Activated CD4-positive, alpha-beta T cell treated with anti-CD3 and anti-CD28 coated beads, Interleukin-2, amount 50 U/mL, for 4 hours (primary cell): Measurements from ENCODE around the gene CCDC92B.

ENCODE experiments used
- DNase-seq, 2 experiments: peaks; one replicate each; pipeline ENCODE4 v3.0.0-alpha.2; 2020

The CCDC92B gene

DNA sequence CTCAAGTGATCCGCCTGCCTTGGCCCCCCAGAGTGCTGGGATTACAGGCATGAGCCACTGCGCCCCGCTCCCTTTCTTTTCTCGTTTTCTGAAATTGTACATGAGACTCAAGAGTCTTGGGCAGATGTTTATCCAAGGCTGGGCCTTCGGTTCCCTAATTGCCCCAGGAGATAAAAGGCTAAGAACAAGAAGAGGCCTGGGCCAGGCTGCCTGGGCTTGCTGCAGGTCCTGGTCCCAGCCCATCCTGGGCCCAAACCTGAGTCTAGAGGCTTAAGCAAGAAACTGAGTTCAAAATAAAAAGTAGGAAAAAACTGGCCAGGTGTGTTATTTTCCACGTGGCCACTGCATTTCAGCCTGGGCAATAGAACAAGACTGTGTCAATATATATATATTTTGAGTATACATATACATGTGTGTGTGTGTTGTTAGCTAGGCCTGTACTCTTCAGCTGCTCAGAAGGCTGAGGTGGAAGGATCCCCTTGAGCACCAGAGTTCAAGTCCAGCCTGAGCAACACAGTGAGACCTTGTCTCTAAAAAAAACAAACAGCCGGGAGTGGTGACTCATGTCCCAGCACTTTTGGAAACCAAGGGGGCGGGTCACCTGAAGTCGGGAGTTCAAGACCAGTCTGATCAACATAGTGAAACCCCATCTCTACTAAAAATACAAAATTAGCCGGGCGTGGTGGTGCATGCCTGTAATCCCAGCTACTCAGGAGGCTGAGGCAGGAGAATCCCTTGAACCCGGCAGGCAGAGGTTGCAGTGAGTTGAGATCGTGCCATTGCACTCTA, 31.1 kb downstream of the CCDC92B start:
- no peak for DNase-seq

DNA sequence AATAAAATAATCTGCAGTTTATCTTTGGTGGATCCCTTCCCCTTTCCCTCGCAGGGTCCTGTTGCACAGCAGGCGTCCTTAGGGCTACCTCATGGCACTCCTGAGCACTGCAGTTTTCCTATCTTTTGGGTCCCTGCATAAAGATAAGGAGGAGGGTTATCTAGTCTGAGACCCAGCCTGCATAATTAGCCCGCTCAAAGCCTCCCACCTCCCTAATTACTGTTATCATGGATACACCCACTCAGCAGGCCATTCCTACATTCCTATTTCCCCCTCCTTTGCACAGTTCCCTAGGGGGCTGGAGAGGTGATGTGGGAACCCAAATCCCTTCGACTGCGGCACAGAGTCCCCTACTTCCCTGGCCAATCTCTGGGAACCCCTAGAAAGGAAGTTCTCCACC, 32.8 kb downstream of the CCDC92B start:
- DNase-seq: no peak

DNA sequence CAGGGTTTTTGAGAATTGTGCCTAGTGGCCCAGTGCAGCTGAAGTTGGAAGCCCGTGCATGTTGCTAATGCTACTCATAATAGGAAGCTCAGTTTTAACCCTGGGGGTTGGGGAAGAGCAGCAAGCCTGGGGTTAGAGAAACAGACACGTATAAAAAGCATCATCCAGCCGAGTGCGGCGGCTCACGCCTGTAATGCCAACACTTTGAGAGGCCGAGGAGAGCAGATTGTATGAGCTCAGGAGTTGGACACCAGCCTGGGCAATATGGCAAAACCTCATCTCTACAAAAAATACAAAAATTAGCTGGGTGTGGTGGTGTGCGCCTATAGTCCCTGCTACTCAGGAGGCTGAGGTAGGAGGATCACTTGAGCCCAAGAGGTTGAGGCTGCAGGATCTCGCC, 35.6 kb downstream of the CCDC92B start:
- no peak for DNase-seq

DNA sequence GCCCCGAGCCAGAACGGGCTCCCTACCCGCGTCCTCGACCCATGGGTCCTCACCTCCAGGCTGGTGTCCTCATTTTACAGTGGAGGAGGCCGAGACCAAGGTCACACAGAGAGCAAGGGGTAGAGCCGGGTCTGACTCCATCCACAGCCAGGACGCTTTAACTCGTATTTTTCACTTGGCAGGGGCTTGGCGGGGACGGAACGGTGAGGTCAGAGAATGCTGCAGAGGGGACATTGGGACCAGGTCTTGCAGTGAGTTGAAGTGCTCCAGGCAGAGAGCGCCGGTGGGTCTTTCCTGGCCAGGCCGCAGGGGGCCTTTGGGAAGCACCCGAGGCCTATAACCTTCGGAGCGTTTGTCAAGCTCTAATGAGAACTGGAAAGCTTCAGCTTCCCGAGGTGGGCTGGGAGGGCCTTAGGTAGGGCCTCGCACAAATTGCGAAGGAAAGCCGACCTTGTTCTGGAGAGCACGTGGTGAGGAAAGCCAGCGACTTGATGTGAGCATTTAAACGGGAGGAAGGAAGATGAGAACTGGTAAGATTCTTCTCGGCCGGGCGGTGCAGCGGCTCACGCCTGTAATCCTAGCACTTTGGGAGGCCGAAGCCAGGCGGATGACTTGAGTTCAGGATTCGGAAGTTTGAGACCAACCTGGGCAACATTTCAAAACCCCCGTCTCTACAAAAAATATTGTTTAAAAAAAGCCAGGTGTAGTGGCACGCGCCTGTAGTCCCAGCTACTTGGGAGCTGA, 37.0 kb downstream of the CCDC92B start:
- no peak for DNase-seq

DNA sequence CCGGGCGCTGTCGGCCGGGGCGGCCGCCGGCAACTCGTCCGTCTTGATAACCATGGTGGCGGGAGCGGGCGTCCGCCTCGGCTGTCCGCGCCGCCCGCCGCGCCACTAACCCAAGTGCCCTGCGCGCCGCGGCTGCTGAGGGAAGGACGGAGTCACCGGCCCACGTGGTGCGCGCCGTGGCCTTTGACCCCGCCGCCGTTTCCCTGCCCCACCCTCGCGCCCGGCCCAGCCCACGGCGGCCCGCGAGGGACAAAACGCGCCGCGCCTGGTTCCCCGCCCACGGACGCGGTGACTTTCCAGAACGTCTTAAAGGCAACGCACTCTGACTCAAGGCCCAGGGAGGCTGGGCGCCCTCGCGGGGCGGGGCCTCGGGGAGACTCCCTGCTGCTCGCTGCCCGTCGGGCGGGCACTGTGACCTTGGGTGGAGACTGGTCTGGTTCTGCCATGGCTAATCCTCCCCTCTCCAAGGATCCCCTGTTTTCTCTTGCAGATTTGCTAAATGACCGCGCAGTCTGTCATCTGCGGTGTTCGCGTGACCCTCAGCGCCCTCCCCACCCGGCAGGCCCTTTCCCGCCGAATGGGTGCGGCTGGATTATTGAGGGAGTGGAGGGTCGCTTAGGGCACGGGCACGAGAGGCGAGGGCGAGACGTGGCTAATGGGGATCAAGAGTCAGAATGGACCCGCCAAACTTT, 37.7 kb downstream of the CCDC92B start, which contains the start of gene CLUH:
TSS of gene CLUH (minus strand) at position 157 of the 692 bp plus-strand sequence. CDS start at position 54, 103 bp downstream.
- DNase-seq: peak; percentile 95

DNA sequence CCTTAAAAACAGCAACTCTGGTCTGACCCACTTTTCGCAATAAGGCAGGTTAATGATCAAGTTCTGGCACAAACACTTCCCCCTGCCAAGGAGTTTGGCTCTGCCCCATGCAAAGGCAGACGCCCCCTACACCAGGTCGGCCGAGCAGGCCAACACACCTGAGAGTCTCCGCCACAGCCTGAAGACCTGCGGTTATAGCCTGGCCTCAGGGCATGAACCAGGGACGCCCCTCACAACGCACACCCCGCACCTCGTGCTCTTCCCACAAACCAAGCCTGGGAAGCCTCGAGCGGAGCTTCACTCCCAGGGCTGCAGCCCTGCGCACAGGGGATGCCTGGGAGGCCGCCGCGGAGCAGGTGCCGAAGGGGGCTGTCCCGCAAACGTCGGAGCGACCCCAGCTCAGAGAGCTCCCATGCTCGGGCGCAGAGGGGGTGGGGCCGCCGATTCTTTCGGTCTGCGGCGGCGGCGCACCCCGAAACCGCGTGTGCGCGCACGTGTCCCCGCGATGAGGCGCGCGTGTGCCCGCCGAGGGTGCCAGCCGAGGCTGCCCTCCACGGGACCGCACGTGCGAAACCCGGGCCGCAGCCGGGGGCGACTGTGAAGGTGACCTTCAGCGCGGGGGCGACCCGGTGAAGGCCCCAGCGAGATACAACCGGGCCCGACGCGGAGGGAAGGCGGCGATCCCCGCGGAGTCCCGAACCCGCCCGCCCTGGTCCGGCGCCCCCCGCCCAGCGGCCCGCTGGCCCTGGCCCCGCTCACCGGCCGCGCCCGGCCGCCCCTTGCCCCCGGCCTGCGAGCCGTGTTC, 38.4 kb downstream of the CCDC92B start:
- DNase-seq: peak; percentile 27 to 29

DNA sequence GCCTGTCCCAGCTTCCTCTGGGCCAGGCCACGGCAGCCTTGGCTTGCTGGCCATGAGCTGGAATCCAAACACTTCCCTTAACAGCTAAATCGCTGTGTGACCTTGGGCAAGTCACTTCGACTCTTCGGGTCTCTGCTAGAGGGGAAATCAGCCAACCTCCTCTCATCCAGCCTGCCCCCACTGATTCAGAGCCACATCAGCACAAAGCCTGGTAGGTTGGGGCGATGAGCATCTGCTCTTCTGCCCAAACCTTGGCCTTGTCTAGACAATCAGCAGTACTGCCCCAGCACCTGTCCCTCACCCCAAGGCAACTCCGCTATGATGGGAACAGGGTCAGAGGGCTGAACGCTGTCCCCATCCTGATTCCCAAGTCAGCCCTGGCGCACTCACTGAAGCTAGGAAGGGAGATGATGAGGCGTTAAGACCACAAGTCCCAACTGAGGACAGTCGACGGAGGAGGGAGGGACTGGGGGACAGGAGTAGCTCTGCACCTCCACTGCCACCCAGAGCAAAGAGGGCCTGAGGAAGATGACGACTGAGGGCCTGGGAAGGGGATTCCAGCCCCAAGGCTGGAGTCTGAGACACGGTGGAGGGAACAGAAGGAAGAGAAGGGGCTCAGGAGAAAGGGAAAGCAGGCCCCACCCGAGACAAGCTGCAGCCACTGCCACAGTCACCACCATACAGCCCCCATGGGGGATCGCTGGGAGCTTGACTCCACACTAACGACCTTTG, 39.2 kb downstream of the CCDC92B start:
- DNase-seq: no peak

DNA sequence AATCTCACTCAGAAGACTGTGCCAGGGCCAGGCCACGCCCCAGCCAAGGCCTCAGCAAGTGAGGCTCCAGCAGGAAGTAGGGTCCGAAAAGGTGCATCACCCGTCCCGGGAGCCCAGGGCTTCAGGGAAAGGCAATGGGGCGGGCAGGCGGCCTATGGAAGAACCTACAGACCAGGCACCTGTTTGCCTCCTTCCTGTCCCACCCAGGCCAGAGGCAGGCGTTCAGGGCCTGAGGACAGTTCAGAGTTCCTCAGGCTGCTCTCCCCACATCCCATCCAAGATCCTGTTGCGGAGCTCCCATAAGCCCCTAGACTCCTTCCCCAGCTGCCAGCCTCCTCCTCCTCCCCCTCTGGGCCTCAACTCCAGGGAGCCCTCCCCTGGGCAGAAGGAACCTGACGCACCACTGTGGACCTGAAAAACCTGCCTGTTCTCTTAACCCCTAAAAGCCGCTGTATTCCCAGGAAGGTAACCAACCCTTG, 40.2 kb downstream of the CCDC92B start:
- DNase-seq: no peak

DNA sequence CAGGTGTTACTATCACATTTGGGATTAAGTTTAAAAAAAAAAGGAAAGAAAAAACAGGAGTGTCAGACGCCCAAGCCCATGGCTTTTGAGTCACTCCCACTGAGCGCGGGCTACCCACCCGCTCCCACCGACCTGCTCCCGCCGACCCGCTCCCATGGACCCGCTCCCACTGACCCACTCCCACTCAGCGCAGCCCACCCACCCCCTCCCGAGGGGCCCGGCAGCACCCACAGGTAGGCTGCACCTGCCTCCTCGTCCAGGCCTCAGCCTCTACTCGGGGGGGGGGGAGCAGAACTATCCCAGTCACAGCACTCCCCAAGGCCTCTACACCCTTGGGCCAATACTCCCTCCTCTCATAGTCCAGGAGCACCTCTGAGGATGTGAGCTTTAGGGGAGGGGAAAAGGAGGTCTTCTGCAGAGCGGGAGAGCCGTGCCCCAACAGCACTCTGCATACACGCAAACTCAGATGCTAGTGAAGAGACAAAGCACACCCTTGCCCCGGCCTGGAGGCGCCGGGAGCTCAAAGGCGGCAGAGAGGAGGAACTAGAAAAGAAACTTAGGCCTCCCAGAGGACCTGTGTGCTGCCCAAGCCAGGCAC, 40.8 kb downstream of the CCDC92B start:
- DNase-seq: no peak

DNA sequence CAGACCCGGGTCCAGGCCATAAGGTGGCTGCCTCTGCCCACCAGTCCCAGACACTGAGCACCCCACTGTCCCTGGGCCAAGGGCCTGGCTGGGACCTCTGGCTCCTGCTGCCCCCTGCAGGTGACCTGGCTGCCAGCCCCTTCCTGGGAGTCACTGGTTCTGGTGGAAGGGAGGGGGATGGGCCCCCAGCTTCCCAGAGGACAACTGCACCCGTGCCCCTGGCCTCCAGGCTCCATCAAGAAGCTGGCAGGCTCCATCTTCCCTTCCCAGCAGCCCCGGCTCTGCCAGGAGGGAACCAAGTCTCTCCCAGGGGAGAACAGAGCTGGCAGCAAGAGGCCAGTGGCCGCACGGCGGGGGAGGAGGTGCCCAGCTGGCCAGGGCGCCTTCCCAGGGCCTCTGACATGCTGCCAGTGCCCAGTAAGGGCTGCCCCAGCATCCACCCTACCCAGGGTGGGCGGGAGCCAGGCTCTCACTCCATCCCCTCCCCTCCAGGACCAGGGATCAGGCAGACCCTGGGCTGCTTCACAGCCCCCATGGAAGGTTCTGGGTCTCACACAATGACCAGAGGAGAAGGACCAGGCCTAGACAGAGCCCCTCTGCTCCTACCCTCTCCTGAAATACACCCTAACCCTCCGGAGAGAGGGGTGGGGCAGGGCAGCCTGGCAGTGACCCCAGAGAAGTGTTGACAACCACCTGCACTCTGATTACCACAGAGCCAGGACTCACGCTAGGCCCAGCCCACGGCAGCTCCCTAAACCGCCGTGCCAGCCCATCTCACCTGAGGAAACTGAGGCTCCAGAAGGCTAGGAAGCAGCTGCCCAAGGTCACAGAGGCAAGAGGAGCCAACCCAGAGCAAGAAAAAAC, 41.5 kb downstream of the CCDC92B start:
- no peak for DNase-seq

DNA sequence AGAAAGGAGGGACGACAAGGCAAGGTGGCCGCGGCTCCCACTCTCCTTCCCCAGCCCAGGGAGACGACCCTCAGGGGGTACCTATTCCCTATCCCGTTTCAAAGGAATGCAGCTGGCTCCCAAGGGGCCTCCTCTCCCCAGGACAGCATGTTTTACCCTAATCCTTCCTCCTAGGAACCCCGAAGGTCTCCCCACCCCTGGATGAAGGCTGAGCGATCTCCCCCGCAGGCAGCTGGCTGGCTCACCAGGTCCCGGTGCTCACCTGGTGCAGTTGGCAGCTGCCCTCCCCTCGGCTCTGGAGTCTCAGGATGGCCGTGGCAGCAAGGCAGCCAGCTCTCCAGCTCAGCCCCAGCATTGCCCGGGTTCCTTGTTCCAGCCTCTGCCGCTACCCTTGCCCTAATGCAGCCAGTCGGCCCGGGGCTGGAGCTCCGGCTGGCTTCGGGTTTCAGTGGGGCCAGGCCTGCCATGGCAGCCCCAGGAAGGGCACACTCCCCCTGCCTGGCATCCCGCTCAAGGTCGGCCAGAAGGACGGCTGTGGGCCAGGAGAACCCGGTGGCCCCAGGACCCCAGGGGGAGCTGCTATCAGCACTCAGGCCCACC, 42.4 kb downstream of the CCDC92B start:
- no peak for DNase-seq

DNA sequence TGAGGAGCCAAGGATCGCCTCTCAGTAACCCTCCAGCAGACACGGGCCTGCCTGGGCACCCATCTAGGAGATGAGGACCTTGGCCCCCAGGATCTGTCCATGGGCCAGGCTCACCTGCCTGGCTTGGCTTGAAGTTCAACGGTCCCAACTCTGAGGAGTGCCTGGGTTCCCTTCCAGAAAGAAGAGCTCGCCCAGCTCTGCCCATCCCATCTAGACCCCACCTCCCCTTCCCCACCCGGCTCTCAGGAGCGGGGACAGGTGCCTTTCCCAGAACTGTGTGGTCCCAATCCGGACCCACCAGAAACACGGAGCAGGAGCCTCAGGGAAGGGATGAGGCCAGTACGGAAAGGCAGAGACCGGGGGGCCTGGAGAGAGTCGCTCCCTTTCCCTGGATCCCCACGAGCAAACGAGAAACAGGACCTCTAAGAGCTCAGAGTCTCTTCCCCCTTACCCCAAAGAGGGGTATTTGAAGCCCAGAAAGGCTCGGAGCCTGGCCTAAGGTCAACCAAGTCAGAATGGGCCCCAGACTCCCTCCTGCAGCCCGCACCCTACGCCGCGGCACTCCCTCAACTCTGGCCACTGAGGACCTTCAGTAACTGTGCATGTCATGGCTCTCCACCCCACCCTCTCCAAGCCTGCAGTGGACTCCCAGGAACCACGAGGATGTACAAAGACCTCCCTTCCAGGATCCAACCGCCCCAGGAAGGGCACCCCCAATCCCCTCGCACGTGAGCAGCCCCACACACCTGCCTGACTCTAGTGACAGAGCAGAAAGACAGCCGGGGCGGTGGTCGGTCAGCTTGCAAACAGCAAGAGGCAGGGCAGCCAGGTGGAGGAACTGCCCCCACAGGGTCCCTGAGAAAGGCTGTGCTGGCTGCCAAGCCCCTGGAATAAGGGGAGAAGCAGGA, 43.3 kb downstream of the CCDC92B start:
- DNase-seq: no peak

DNA sequence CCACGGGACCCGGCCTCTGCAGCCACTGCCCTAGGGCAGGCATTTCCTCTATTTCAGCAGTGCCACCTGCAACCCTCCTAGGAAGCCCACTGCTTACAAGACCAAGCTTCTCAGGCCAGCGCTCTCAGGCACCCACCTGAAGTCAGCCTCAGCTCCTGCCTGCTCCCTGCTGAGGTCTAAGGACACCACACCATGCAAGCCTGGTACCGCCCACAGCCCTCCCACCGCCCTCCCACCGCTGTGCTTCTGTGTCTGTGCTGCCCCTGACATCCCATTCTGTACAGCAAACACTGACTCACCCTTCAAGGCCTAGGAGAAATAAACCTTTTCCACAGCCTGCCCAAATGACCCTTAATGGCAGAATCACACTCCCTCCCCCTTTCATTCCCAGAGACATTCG, 44.2 kb downstream of the CCDC92B start:
- no peak for DNase-seq

DNA sequence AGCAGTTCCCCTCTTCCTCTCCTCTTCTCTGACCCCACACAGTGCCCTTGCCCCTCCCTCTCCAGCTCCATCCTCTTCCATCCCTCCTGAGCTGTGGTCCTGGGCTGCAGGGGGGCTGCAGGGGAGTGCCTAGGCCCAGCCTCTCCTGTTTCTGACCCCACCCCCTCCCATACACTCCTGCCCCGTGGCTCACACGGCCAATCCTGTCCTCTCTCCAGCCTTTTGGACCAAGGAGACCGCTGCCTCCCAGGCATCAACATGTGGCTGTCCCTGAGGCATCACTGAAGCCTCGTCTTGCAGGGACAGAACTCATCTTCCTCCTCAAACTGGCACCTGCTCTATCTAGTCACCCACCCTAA, 44.6 kb downstream of the CCDC92B start:
- no peak for DNase-seq

DNA sequence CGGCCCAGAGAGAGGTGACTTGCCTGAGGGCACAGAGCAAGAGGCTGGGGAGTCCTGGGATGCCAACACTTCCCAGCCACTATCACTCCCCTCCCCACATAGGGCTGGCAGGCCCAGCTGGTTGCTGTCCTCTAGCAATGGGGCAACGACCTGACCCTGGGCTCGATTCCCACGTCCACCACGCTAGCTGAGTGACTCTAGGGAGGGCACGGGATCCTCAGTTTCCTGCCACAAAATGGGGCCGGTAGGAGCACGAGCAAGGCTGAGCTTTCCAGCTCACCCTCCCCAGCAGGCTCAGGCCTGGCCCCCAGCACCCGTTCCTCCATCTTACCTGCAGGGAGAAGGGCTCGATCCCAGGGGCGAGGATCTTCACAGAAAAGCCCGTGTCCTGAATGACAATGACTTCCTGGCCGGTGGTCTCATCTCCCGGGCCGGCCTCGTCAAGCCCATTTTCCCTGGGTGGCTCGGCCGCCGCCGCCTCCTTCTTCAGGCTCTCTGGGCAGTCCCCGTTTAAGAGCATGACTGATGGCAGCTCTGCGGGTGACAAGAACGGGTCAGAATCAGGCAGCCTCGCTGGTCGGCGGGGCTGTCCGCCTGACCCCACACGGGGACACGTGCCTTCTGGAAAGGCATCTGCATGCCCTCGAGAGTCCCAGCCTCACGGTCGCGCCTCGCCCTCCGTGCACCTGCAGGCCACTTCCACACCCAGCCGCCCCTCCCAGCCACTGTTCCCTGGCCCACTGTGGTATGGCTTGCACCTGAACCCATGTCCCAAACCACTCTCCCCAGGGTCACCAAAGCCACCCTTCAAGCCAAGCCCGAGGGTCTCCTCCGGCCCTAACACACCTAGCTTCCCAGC, 45.2 kb downstream of the CCDC92B start:
- no peak for DNase-seq

DNA sequence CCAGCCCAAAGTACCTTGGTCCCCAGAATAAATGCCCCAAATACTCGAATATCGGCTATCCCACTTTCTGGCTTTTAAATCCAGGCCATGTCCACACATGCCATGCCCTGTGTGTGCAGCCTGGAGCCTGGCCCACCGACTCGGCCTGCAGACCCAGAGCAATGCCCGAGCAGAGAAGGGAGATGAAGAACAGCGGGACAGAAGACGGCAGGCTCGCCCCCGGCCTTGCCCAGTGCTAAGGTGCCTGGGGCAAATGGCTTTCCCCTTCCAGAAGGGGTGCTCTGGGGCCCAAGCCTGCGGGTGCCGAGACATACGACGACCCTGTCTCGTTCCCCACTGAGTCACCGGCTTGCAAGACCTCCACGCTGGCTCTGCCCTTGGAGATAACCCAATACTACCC, 45.8 kb downstream of the CCDC92B start:
- no peak for DNase-seq

DNA sequence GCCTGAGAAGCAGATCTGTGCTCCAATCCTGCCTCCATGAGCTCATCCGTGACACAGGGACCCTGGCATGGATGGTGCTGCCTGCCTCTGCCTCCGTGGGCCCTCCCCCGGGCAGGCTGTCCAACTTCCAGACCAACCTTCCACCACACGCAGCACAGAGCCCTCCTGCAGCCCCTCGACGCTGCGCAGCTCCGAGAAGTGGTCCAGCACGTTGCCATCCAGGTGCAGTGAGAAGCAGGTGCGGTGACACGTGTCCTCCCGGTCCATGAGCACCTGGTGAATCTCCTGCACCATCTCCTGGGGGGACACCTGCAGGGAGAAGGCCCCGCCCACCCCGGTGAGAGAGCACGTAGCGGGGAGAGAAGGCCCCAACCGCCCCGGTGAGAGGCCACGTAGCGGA, 46.3 kb downstream of the CCDC92B start:
- no peak for DNase-seq
